CD4-positive, alpha-beta T cell (primary cell): ENCODE data around the gene HTR6. TPM values are rescaled to one million over a fixed set of nuclear protein-coding genes. Genes with fewer than 3 reads are reported as not detected.

Experiments
- ATAC-seq: fragments of 200-7000 bp; cut with Tn5 transposase; one replicate; pipeline ENCODE4 v1.10.0; 2022; ENCODE audit warnings: mild to moderate bottlenecking; ENCODE audit not compliant: poor library complexity
- CTCF ChIA-PET: fragments of 350-600 bp; sonication (Branson Sonifier 250); formaldehyde crosslinking; loops from one replicate; lab custom pipeline; 2021; ENCODE audit warnings: antibody characterized with exemption, inconsistent platforms; lab: Charles Lee
- POLR2A ChIA-PET: fragments of 350-600 bp; sonication (Branson Sonifier 250); formaldehyde crosslinking; loops from one replicate; lab custom pipeline; 2021; ENCODE audit warnings: antibody characterized with exemption, inconsistent platforms; lab: Charles Lee
- DNase-seq, 14 experiments: peaks; one replicate each; pipeline ENCODE4 v3.0.0-alpha.2; 2013 to 2020; ENCODE audit warnings: mixed read lengths in 2 of 14
- H3K27ac ChIP-seq, 2 donors: one replicate each; pipeline versions ENCODE4 v1.5.1 to v1.7.0; 2013; ENCODE audit warnings: low read length in 2 of 2, low read depth in 1 of 2, mild to moderate bottlenecking in 1 of 2
- H3K27me3 ChIP-seq, 2 experiments: 1 replicate in 1 of 2; 2 replicates in 1 of 2; pipeline versions ENCODE4 v1.6.1 to v1.7.0; 2013; ENCODE audit warnings: low read length in 2 of 2, control low read depth in 1 of 2, mild to moderate bottlenecking in 1 of 2, moderate library complexity in 1 of 2; ENCODE audit not compliant: insufficient read depth in 2 of 2, control insufficient read depth in 1 of 2
- H3K36me3 ChIP-seq: one replicate; pipeline ENCODE4 v1.6.1; 2013; ENCODE audit warnings: low read length, control low read depth; ENCODE audit not compliant: insufficient read depth
- H3K4me1 ChIP-seq: one replicate; pipeline ENCODE4 v1.6.1; 2013; ENCODE audit warnings: low read length, control low read depth; ENCODE audit not compliant: insufficient read depth
- H3K4me3 ChIP-seq: one replicate; pipeline ENCODE4 v1.5.1; 2013; ENCODE audit warnings: mild to moderate bottlenecking, low read length, moderate library complexity
- H3K9me3 ChIP-seq, 2 experiments: 1 replicate in 1 of 2; 2 replicates in 1 of 2; pipeline versions ENCODE4 v1.6.1 to v1.7.0; 2013; ENCODE audit warnings: low read length in 2 of 2, mild to moderate bottlenecking in 2 of 2, control low read depth in 1 of 2, moderate library complexity in 1 of 2; ENCODE audit not compliant: control insufficient read depth in 1 of 2, insufficient read depth in 1 of 2
- H3K27ac Mint-ChIP-seq: one replicate; pipeline ENCODE4 v1.8.0; 2020; ENCODE audit warnings: mixed read lengths
- H3K27me3 Mint-ChIP-seq: one replicate; pipeline ENCODE4 v1.8.0; 2021; ENCODE audit warnings: mixed read lengths
- H3K36me3 Mint-ChIP-seq: one replicate; pipeline ENCODE4 v1.8.0; 2021; ENCODE audit warnings: low read depth, mixed read lengths
- H3K4me1 Mint-ChIP-seq: one replicate; pipeline ENCODE4 v1.8.0; 2021; ENCODE audit warnings: low read depth, mixed read lengths
- H3K4me3 Mint-ChIP-seq: one replicate; pipeline ENCODE4 v1.8.0; 2020; ENCODE audit warnings: mild to moderate bottlenecking, mixed read lengths
- H3K9me3 Mint-ChIP-seq: one replicate; pipeline ENCODE4 v1.8.0; 2020; ENCODE audit warnings: mixed read lengths
- CTCF ChIP-seq: fragments of 200-600 bp; IDR thresholded peaks from one replicate; pipeline ENCODE4 v1.8.0; 2022; ENCODE audit warnings: antibody characterized with exemption, mild to moderate bottlenecking
- intact Hi-C, 2 experiments: fragments of 100-400 bp; cut with DNase I in 1 of 2; cut with micrococcal nuclease in 1 of 2; formaldehyde crosslinking; loops; one replicate each; pipeline versions ENCODE4 v1.15.1 to v1.9.0; 2023 to 2025; cut with DNase I, micrococcal nuclease
- total RNA-seq, 174 experiments: library from RNA in 2 of 174; stranded (reverse) in 2 of 174; gene quantifications; one replicate each; pipeline ENCODE4 v1.2.3 and lab custom pipeline; 2021 to 2026

HTR6 gene
- total RNA-seq, 2 experiments from 2014 or later = 2.1 to 2.2 TPM

GRCh38 chr1:19655718-19656080 lies 9.0 kb upstream of the HTR6 start:
- no peak for TF ChIP-seq CTCF
- no peaks in the 10 kb centered on the region for H3K27me3 ChIP-seq
- no peak overlapping the region for H3K4me3 ChIP-seq
- H3K27me3 Mint-ChIP-seq = peaks cover 5% of the 10 kb centered on the region
- ChIA-PET POLR2A (no interaction called here), CTCF (no interaction called here)
- H3K27ac ChIP-seq = no peak overlapping the region
- H3K4me1 ChIP-seq = peaks cover 20% of the 10 kb centered on the region
- intact Hi-C loops = loop anchor here (2.0 to 10.0 kb wide), 3 partner anchors 73 to 751 kb away; partner anchors contain the start of gene ALDH4A1 (in 1 of the 2)
- DNase-seq = no peak
- peaks cover 13% of the 10 kb centered on the region for H3K4me1 Mint-ChIP-seq
- H3K27ac Mint-ChIP-seq = no peak overlapping the region
- H3K36me3 ChIP-seq = no peaks in the 10 kb centered on the region
- no peak overlapping the region for H3K4me3 Mint-ChIP-seq
- no peaks in the 10 kb centered on the region for H3K9me3 Mint-ChIP-seq
- H3K36me3 Mint-ChIP-seq = no peaks in the 10 kb centered on the region
- ATAC-seq = no peak
- H3K9me3 ChIP-seq = no peaks in the 10 kb centered on the region

- CTCF ChIA-PET = interaction anchor here (0.9 kb wide), 1 partner anchor 74 kb away, joined by 4 read pairs; no protein-coding TSS in a partner anchor
- H3K27me3 Mint-ChIP-seq = peaks cover 5% of the 10 kb centered on the region
- peak in 1 of 14 experiments; percentile 23 for DNase-seq
- H3K27ac Mint-ChIP-seq = no peak overlapping the region
- no peak overlapping the region for H3K4me3 Mint-ChIP-seq
- POLR2A ChIA-PET = no interaction called here
- Histone ChIP-seq H3K4me3 (no peak overlapping the region), H3K27ac (no peak overlapping the region), H3K9me3 (no peaks in the 10 kb centered on the region), H3K36me3 (no peaks in the 10 kb centered on the region), H3K4me1 (peaks cover 15% of the 10 kb centered on the region), H3K27me3 (no peaks in the 10 kb centered on the region)
- H3K4me1 Mint-ChIP-seq = peaks cover 13% of the 10 kb centered on the region
- intact Hi-C loops = loop anchor here (10.0 kb wide), 2 partner anchors 471 to 751 kb away; partner anchors contain the start of gene ALDH4A1 (in 1 of the 2)
- H3K9me3 Mint-ChIP-seq = no peaks in the 10 kb centered on the region
- TF ChIP-seq CTCF = no peak
- ATAC-seq = no peak
- no peaks in the 10 kb centered on the region for H3K36me3 Mint-ChIP-seq
Measured at GRCh38 chr1:19656134-19656779, 8.4 kb upstream of the HTR6 start.

GRCh38 chr1:19656780-19657466 lies 7.8 kb upstream of the HTR6 start:
- H3K36me3 Mint-ChIP-seq = no peaks in the 10 kb centered on the region
- CTCF ChIA-PET = interaction anchor here (0.9 kb wide), 1 partner anchor 74 kb away, joined by 4 read pairs; no protein-coding TSS in a partner anchor
- no peak overlapping the region for H3K27ac Mint-ChIP-seq
- POLR2A ChIA-PET = no interaction called here
- TF ChIP-seq CTCF = no peak
- intact Hi-C loops = loop anchor here (10.0 kb wide), 2 partner anchors 472 to 752 kb away; partner anchors contain the start of gene ALDH4A1 (in 1 of the 2)
- H3K27me3 Mint-ChIP-seq = peaks cover 9% of the 10 kb centered on the region
- H3K9me3 Mint-ChIP-seq = no peaks in the 10 kb centered on the region
- no peak for ATAC-seq
- Histone ChIP-seq H3K4me3 (no peak overlapping the region), H3K27ac (no peak overlapping the region), H3K9me3 (no peaks in the 10 kb centered on the region), H3K36me3 (no peaks in the 10 kb centered on the region), H3K27me3 (no peaks in the 10 kb centered on the region), H3K4me1 (peaks cover 17% of the 10 kb centered on the region)
- H3K4me1 Mint-ChIP-seq = peaks cover 18% of the 10 kb centered on the region
- H3K4me3 Mint-ChIP-seq = no peak overlapping the region
- DNase-seq = peak in 1 of 14 experiments; percentile 29
